Measurements from ENCODE around the gene UGT1A8. TPM values are rescaled to one million over a fixed set of nuclear protein-coding genes. Genes with fewer than 3 reads are reported as not detected.
"Not testable (repeated sequence)": the region's sequence is repeated elsewhere in the genome, so short reads cannot be mapped to it uniquely, and the experiment has no call there.

The UGT1A8 gene
- polyA plus RNA-seq, 2 of the 4 experiments (the other 2 are of a cell fraction) = 0.22 TPM; not detected in 1

- ATAC-seq (no peak; a peak in 1 of 6 replicates), DNase-seq (ENCODE audit: low read depth in 1 of 2, low spot score in 1 of 2) (no peak), FAIRE-seq (no peak)
- Histone ChIP-seq H3K27ac (peak within 1 kb of the TSS; percentile 41 to 60; a peak in 4 of 6 replicates), H3K9me3 (0 out of 3 replicates have a peak, but pooled peaks cover 4% of the 10 kb centered on the region), H3K4me1 (peaks cover 11% of the 10 kb centered on the region; the same call in 2 of the 3 replicates), H3K4me3 (no peak within 1 kb of the TSS), H3K4me2 (no peak within 1 kb of the TSS)
- TF ChIP-seq MAZ (IDR thresholded peaks at IDR 0.05; ENCODE audit: borderline replicate concordance, low read depth, low read length) (no peak), MAX (IDR thresholded peaks at IDR 0.05) (no peak), RAD21 (conservative IDR thresholded peaks at IDR 0.05 in 1 of 2, IDR thresholded peaks at IDR 0.05 in 1 of 2) (no peak), NPAS2 (CRISPR knock-in tag; IDR thresholded peaks at IDR 0.05; ENCODE audit: borderline replicate concordance) (no peak), TFCP2L1 (CRISPR knock-in tag; IDR thresholded peaks at IDR 0.05) (no peak), ZFP36 (IDR thresholded peaks at IDR 0.05; ENCODE audit: borderline replicate concordance, partially characterized antibody) (no peak), RCOR1 (IDR thresholded peaks at IDR 0.05; ENCODE audit: low read depth, low read length) (no peak), EHF (CRISPR knock-in tag; IDR thresholded peaks at IDR 0.05) (no peak), HEYL (CRISPR knock-in tag; IDR thresholded peaks at IDR 0.05) (no peak), BCL3 (IDR thresholded peaks at IDR 0.05) (no peak), KDM1A (IDR thresholded peaks at IDR 0.05; ENCODE audit: low read depth) (no peak), RFX5 (IDR thresholded peaks at IDR 0.05) (no peak), MYC (IDR thresholded peaks at IDR 0.05; ENCODE audit: borderline replicate concordance, low read length) (no peak), NFE2L2 (conservative IDR thresholded peaks at IDR 0.05; ENCODE audit: low read length) (no peak), CBX2 (IDR thresholded peaks at IDR 0.05; ENCODE audit: borderline replicate concordance, low read depth) (no peak), FOSL2 (IDR thresholded peaks at IDR 0.05) (no peak), FOSL2 (CRISPR knock-in tag; IDR thresholded peaks at IDR 0.05) (no peak)
- 85% methylated on average over 8 of the region's 8 CpGs for WGBS (ENCODE audit: missing lambda C conversion rate)
- ChIA-PET CTCF (interaction anchor here (1.2 to 1.5 kb wide), 2 partner anchors 17 to 155 kb away, joined by 3 to 4 read pairs; no protein-coding TSS in a partner anchor), POLR2A (no interaction called here)
These were observed 111.4 kb downstream of the UGT1A8 start, which contains the start of gene UGT1A3 for GRCh38 chr2:233728723-233729301. TSS of gene UGT1A3 (plus strand) at chr2:233729042. CDS start at chr2:233729127, 85 bp downstream.

GRCh38 chr2:233736868-233737653 lies 119.6 kb downstream of the UGT1A8 start:
- DNase-seq (ENCODE audit: low read depth in 1 of 2, low spot score in 1 of 2); H3K4me1 ChIP-seq; H3K4me3 ChIP-seq; FAIRE-seq; POLR2A ChIA-PET; H3K4me2 ChIP-seq: not testable (repeated sequence)
- CTCF ChIA-PET = interaction anchor here (0.7 to 1.4 kb wide), 5 partner anchors 11 to 96 kb away, joined by 3 to 4 read pairs (median 3); no protein-coding TSS in a partner anchor
- Histone ChIP-seq H3K27ac (peak overlapping the region; percentile 46 to 69; a peak in 5 of 6 replicates), H3K9me3 (peaks cover 48% of the 10 kb centered on the region)
- WGBS (ENCODE audit: missing lambda C conversion rate) = 86% methylated on average over 14 of the region's 14 CpGs
- 0 out of 6 replicates have a peak, but pooled peaks of 1 of the 2 experiments have one; percentile 29 for ATAC-seq

GRCh38 chr2:233740870-233741269 lies 123.4 kb downstream of the UGT1A8 start:
- peak overlapping the region; percentile 64 to 89; a peak in 5 of 6 replicates for H3K27ac ChIP-seq
- POLR2A ChIA-PET = no interaction called here

More at GRCh38 chr2:233740870-233741269, 123.4 kb downstream of the UGT1A8 start:
- TF ChIP-seq E2F6 (IDR thresholded peaks at IDR 0.05; ENCODE audit: borderline replicate concordance, low read depth) = no peak
- no peak for TF ChIP-seq RCOR1 (IDR thresholded peaks at IDR 0.05; ENCODE audit: low read depth, low read length)
- no peak for TF ChIP-seq ZFP36 (IDR thresholded peaks at IDR 0.05; ENCODE audit: borderline replicate concordance, partially characterized antibody)
- TF ChIP-seq ELK1 (IDR thresholded peaks at IDR 0.05; ENCODE audit: low read depth, low read length) = no peak
- no peak for TF ChIP-seq HDAC2 (IDR thresholded peaks at IDR 0.05)
- Histone ChIP-seq H3K9me3 (peaks cover 64% of the 10 kb centered on the region), H3K4me2 (no peak overlapping the region), H3K4me3 (no peak overlapping the region), H3K4me1 (peaks cover 23% of the 10 kb centered on the region)
- ATAC-seq (no peak), FAIRE-seq (no peak), DNase-seq (ENCODE audit: low read depth in 1 of 2, low spot score in 1 of 2) (no peak)
- CTCF ChIA-PET = interaction anchor here (1.1 kb wide), 1 partner anchor 19 kb away, joined by 3 read pairs; no protein-coding TSS in a partner anchor
- 86% methylated on average over 2 of the region's 2 CpGs for WGBS (ENCODE audit: missing lambda C conversion rate)

Measured in A549 (cell line).